Measurements from ENCODE around the gene KCNQ1.

KCNQ1 gene

GRCh38 chr11:2461956-2462542, 17.2 kb downstream of the KCNQ1 start:
- ATAC-seq (ENCODE audit: low read depth), result no peak
- peaks cover 2% of the 10 kb centered on the region for H3K36me3 Mint-ChIP-seq
- no peak for DNase-seq (ENCODE audit: low spot score in 2 of 2)
- no peaks in the 10 kb centered on the region for H3K27me3 Mint-ChIP-seq
- no peaks in the 10 kb centered on the region for H3K9me3 Mint-ChIP-seq
- H3K27ac Mint-ChIP-seq, result peak overlapping the region; percentile 70
- H3K4me1 Mint-ChIP-seq, result peaks cover 64% of the 10 kb centered on the region
- H3K4me3 Mint-ChIP-seq, result no peak overlapping the region

GRCh38 chr11:2462543-2462985, 17.8 kb downstream of the KCNQ1 start:
- peak overlapping the region; percentile 70 for H3K27ac Mint-ChIP-seq
- no peaks in the 10 kb centered on the region for H3K36me3 Mint-ChIP-seq
- no peaks in the 10 kb centered on the region for H3K9me3 Mint-ChIP-seq
- peaks cover 65% of the 10 kb centered on the region for H3K4me1 Mint-ChIP-seq
- peak overlapping the region; percentile 46 for H3K4me3 Mint-ChIP-seq
- ATAC-seq (ENCODE audit: low read depth), result no peak
- H3K27me3 Mint-ChIP-seq, result no peaks in the 10 kb centered on the region
- no peak for DNase-seq (ENCODE audit: low spot score in 2 of 2)

GRCh38 chr11:2462986-2463765, 18.4 kb downstream of the KCNQ1 start:
- H3K9me3 Mint-ChIP-seq, result no peaks in the 10 kb centered on the region
- DNase-seq (ENCODE audit: low spot score in 2 of 2), result no peak
- peak; percentile 58 for ATAC-seq (ENCODE audit: low read depth)
- peak overlapping the region; percentile 46 for H3K4me3 Mint-ChIP-seq
- no peaks in the 10 kb centered on the region for H3K27me3 Mint-ChIP-seq
- peaks cover 69% of the 10 kb centered on the region for H3K4me1 Mint-ChIP-seq
- peak overlapping the region; percentile 70 for H3K27ac Mint-ChIP-seq
- H3K36me3 Mint-ChIP-seq, result no peaks in the 10 kb centered on the region

- no peak overlapping the region for H3K27ac Mint-ChIP-seq
- no peaks in the 10 kb centered on the region for H3K9me3 Mint-ChIP-seq
- H3K36me3 Mint-ChIP-seq, result no peaks in the 10 kb centered on the region
- H3K4me3 Mint-ChIP-seq, result peak overlapping the region; percentile 46
- DNase-seq (ENCODE audit: low spot score in 2 of 2) (no peak), ATAC-seq (ENCODE audit: low read depth) (no peak)
- peaks cover 66% of the 10 kb centered on the region for H3K4me1 Mint-ChIP-seq
- no peaks in the 10 kb centered on the region for H3K27me3 Mint-ChIP-seq
These were observed 19.0 kb downstream of the KCNQ1 start for GRCh38 chr11:2463766-2464277.

GRCh38 chr11:2464451-2465165, 19.8 kb downstream of the KCNQ1 start:
- peaks cover 1% of the 10 kb centered on the region for H3K36me3 Mint-ChIP-seq

GRCh38 chr11:2465202-2466068, 20.6 kb downstream of the KCNQ1 start:
- no peak for ATAC-seq (ENCODE audit: low read depth)

More at GRCh38 chr11:2464451-2465165, 19.8 kb downstream of the KCNQ1 start:
- H3K9me3 Mint-ChIP-seq, result no peaks in the 10 kb centered on the region
- H3K4me3 Mint-ChIP-seq, result no peak overlapping the region
- H3K27me3 Mint-ChIP-seq, result no peaks in the 10 kb centered on the region
- no peak for ATAC-seq (ENCODE audit: low read depth)
- no peak for DNase-seq (ENCODE audit: low spot score in 2 of 2)
- peaks cover 63% of the 10 kb centered on the region for H3K4me1 Mint-ChIP-seq
- H3K27ac Mint-ChIP-seq, result no peak overlapping the region

GRCh38 chr11:2466069-2466801, 21.4 kb downstream of the KCNQ1 start:
- H3K27me3 Mint-ChIP-seq, result no peaks in the 10 kb centered on the region
- no peak for ATAC-seq (ENCODE audit: low read depth)
- DNase-seq (ENCODE audit: low spot score in 2 of 2), result no peak
- no peak overlapping the region for H3K27ac Mint-ChIP-seq
- H3K9me3 Mint-ChIP-seq, result no peaks in the 10 kb centered on the region
- peaks cover 52% of the 10 kb centered on the region for H3K4me1 Mint-ChIP-seq
- H3K36me3 Mint-ChIP-seq, result peaks cover 1% of the 10 kb centered on the region
- H3K4me3 Mint-ChIP-seq, result peak overlapping the region; percentile 52

More at GRCh38 chr11:2465202-2466068, 20.6 kb downstream of the KCNQ1 start:
- H3K27me3 Mint-ChIP-seq, result no peaks in the 10 kb centered on the region
- no peaks in the 10 kb centered on the region for H3K9me3 Mint-ChIP-seq
- H3K4me3 Mint-ChIP-seq, result peak overlapping the region; percentile 52
- no peak overlapping the region for H3K27ac Mint-ChIP-seq
- H3K4me1 Mint-ChIP-seq, result peaks cover 58% of the 10 kb centered on the region
- no peak for DNase-seq (ENCODE audit: low spot score in 2 of 2)
- H3K36me3 Mint-ChIP-seq, result peaks cover 1% of the 10 kb centered on the region

GRCh38 chr11:2466869-2467694, 22.3 kb downstream of the KCNQ1 start:
- Mint-ChIP-seq H3K27me3 (no peaks in the 10 kb centered on the region), H3K4me1 (peaks cover 52% of the 10 kb centered on the region), H3K27ac (no peak overlapping the region), H3K9me3 (no peaks in the 10 kb centered on the region), H3K4me3 (peak overlapping the region; percentile 52), H3K36me3 (peaks cover 1% of the 10 kb centered on the region)
- ATAC-seq (ENCODE audit: low read depth) (peak; percentile 93), DNase-seq (ENCODE audit: low spot score in 2 of 2) (no peak)

GRCh38 chr11:2467695-2468055, 22.9 kb downstream of the KCNQ1 start:
- DNase-seq (ENCODE audit: low spot score in 2 of 2) (no peak), ATAC-seq (ENCODE audit: low read depth) (no peak)
- H3K27me3 Mint-ChIP-seq, result no peaks in the 10 kb centered on the region
- H3K4me3 Mint-ChIP-seq, result no peak overlapping the region
- H3K9me3 Mint-ChIP-seq, result no peaks in the 10 kb centered on the region
- no peak overlapping the region for H3K27ac Mint-ChIP-seq
- H3K4me1 Mint-ChIP-seq, result peaks cover 49% of the 10 kb centered on the region
- H3K36me3 Mint-ChIP-seq, result peaks cover 1% of the 10 kb centered on the region

DNA sequence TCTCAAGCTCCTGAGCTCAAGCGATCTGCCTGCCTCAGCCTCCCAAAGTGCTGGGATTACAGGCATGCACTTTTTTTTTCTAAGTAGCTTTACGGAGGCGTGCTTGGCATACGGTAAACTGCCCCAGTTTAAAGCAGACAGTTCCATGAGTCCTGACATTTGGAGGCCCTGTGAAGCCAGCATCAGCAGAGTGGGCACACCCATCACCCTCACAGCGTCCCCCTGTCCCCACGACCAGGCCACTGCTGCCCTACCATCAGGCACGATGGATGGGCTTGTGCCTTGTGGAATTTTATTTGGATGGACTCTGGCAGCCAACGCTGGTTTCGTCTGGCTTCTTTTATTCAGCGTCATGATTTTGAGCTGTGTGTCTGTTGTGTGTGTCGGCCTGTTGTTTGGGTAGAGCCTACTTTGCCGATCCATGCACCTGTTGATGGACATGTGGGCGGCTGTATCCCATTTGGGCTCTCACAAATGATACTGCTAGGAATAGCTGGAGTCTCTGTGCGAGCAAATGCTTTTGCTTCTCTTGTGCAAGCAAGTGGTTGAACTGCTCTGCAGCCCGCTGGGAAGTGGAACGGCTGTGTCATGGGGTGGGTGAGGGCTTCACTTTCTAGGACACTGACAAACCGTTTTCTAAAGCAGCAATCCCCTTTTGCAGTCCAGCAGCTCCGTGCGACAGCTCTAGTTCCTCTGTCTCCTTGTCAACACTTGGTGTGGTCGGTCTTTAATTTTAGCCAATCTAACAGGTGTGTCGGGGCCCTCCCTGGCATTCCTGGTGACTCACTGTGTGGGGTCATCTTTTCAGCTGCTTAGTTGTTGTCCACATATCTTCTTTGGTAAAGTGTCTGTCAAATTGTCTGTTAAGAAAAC, 23.8 kb downstream of the KCNQ1 start:
- ATAC-seq (ENCODE audit: low read depth), result no peak
- H3K4me1 Mint-ChIP-seq, result peaks cover 43% of the 10 kb centered on the region
- H3K27ac Mint-ChIP-seq, result no peak overlapping the region
- DNase-seq (ENCODE audit: low spot score in 2 of 2), result no peak
- no peaks in the 10 kb centered on the region for H3K27me3 Mint-ChIP-seq
- H3K9me3 Mint-ChIP-seq, result no peaks in the 10 kb centered on the region
- peaks cover 1% of the 10 kb centered on the region for H3K36me3 Mint-ChIP-seq
- H3K4me3 Mint-ChIP-seq, result no peak overlapping the region

DNA sequence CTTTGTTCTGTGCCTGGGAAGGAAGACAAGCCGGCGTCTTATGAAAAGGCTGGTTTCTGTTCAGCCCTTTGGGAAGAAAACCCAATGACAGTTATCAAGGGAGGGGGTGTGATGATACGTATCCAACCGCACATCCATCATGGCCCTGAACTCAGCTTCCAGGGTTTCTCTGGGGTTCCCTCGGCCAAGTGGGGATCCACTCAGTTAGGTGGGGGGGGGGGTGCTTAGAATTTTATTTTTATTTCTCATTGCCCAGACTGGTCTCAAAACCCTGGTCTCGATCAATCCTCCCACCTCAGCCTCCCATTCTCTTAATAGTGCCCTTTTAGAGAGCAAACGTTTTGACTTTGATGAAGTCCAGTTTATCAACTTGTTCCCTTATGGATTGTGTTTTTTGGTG, 25.7 kb downstream of the KCNQ1 start:
- DNase-seq (ENCODE audit: low spot score in 2 of 2) (no peak), ATAC-seq (ENCODE audit: low read depth) (no peak)
- H3K36me3 Mint-ChIP-seq, result peaks cover 7% of the 10 kb centered on the region
- H3K27ac Mint-ChIP-seq, result no peak overlapping the region
- H3K4me3 Mint-ChIP-seq, result no peak overlapping the region
- peaks cover 38% of the 10 kb centered on the region for H3K4me1 Mint-ChIP-seq
- H3K9me3 Mint-ChIP-seq, result no peaks in the 10 kb centered on the region
- H3K27me3 Mint-ChIP-seq, result no peaks in the 10 kb centered on the region

Measured in memory B cell (primary cell).